ENCODE results near the gene SEC16A.
"Not testable (repeated sequence)": the region's sequence is repeated elsewhere in the genome, so short reads cannot be mapped to it uniquely, and the experiment has no call there.

SEC16A gene

DNA sequence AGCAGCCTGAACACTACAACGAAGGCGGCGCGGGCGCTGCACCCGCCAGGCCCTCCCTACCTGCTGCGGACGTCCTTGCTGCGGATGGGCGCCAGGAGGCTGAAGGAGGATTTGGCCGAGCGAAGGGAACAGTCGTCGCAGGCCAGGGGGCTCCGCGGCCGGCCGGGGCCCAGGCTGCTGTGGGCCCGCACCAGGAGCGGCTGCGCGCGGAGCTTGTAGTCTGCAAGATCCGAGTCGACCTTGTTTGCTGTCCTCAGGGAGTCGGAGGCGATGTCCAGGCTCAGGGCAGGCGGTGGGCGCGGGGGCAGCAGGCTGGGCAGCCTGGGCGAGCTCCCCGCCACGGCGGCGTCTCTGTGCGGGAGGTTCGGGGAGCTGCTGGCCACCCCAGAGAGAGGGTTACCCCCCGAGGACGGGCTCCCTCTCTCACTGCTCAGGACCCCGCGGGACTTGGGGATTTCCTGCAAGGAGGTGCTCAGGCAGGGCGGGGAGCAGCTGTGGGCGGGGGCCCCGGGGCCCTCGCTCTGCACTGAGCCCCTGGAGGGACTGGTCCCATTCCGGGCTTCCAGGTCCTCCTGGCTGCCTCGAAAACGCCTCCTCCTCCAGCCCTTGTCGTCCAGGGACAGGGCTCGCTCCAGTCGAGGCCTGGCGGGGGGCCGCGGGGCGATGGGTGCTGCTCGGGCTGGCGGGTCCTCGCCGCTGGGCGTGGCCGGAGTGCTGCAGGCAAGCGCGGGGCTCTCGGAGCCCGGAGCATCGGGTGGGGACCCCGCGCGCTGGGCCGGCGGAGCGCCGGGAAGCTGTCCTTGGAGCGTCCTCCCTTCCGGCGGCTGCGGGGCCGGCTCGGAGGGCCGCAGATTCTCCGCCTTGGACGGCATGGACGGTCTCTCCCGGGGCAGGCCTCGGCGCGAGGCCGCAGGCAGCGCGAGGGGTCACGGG is 44.0 kb downstream of the SEC16A start:
- DNase-seq (ENCODE audit: low spot score) = peak; percentile 79

DNA sequence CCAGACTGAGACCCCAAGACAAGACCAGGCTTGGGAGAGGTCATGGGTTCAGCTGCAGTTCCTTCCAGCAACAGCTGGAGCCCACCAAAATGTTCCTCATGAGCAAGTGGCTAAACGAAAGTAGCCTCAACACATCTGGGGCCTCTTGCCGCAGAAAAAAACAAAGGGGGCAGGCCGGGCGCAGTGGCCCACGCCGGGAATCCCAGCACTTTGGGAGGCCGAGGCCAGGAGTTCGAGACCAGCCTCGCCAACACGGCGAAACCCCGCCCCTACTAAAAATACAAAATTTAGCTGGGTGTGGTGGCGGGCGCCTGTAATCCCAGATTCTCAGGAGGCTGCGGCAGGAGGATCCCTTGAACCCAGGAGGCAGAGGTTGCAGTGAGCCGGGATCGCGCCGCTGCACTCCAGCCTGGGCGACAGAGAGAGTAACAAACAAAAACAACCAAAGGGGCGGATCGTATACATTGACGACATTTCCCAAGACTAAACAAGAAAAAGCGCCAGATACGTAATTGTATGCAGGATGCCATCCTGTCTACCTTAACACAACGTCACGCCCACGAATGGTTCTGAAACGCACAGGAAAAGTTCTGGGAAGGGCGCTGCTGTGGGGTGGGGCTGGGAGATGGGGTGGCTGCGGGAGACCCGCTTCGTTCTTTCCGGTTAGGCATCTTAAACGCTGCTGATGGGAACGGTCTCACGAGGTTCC is 44.8 kb downstream of the SEC16A start:
- no peak for DNase-seq (ENCODE audit: low spot score)

DNA sequence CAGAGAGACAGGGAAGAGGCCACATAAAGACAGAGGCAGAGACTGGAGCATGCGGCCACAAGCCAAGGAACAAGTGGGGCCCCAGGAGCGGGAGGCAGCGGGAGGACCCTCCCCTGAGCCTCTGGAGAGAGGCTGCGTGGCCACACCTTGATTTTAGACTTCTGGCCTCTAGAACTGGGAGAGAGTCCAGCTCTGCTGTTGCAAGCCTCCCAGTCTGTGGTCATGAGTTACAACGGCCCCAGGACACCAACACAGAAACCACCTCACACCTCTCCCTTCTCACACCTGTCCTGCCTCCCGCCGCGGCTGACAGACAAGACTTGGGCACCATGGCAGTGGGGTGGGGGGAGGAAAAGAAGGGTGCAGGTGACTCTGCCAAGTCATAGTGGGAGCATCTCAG is 45.4 kb downstream of the SEC16A start:
- DNase-seq (ENCODE audit: low spot score) = no peak

DNA sequence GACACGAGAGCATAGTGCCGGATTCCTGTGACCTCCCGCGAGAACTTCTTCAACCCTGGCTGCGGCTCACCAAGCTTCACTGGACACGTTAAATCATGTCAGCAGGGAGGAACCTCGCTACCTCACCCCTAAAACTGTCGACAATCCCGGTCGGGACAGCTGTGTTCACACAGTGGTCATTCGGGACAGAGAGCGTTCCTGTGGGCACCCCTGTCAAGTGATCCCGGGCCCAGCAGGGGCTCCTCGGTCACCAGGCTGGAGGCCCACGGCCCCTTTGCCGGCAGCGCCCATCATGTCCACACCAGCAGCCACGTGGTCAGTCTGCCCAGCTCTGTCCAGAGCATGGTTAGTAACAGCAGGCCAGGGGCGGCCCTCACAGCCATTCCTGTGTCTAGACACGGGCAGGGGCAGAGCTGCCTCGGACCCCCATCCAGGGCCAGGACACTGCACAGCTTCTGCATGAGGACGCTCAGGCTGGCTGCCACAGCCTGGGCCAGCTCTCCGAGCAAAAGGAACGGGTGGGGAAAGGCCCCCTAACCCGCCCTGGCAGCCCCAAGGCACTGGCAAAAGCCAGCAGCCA is 46.7 kb downstream of the SEC16A start:
- DNase-seq (ENCODE audit: low spot score) = no peak

DNA sequence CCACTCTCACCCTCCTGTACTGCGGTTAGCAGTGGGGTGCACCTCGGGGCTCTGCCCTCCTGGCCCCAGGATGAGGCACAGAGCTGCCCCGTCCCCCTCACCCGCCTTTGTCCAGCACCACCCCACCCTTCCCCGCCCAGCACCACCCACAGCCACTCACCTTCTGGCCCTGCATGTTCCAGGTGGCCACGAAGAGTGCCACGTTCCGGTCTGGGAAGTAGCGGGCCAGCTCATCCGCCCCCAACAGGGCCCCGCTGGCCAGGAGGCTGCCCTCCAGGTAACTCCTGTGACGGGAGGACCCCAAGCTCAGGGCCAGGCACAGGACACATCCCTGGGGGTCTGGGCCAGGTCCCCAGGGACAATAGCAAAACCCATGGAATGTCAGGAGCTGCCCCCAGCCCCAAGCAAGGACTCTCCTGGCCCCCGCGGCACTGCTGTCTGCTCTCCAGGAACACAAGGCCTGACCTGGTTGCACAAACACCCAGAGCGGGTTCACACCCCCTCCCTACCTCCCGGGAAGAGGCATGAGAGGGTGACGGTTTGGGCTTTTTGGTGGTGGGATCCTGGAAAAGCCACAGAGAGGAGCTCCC is 48.2 kb downstream of the SEC16A start:
- no peak for DNase-seq (ENCODE audit: low spot score)

DNA sequence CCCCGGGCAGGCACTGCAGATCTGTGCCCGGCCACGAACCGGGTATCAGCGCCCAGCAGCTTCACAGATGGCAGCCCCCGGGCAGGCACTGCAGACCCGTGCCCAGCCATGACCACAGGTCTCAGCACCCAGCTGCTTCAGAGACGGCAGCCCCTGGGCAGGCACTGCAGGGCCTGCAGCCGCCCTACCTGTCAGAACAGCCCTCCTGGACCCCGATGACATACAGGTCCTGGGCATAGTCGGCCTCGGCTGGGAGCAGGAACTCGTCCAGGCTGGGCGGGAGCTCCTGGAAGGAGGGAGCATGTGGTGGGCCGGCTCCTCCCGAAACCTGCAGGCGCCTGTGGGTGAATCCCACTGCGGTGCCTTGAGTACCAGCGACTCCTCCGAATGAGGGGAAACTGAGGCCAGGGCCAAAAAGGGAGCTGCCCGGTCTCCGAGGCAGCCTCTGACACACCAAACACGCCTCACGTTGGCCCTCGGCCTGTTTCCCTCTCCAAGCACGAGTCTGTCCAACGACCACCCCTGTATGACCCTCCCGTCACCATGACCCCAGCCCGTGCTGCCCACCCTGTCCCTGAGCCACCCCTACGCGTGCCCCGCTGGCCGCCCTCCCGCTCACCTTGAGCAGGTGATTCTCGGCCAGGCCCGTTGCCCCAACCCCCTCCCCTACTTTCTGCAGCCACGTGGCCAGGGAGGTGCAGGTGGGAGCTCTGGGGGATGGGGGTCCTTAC is 48.8 kb downstream of the SEC16A start:
- DNase-seq (ENCODE audit: low spot score) = no peak

DNA sequence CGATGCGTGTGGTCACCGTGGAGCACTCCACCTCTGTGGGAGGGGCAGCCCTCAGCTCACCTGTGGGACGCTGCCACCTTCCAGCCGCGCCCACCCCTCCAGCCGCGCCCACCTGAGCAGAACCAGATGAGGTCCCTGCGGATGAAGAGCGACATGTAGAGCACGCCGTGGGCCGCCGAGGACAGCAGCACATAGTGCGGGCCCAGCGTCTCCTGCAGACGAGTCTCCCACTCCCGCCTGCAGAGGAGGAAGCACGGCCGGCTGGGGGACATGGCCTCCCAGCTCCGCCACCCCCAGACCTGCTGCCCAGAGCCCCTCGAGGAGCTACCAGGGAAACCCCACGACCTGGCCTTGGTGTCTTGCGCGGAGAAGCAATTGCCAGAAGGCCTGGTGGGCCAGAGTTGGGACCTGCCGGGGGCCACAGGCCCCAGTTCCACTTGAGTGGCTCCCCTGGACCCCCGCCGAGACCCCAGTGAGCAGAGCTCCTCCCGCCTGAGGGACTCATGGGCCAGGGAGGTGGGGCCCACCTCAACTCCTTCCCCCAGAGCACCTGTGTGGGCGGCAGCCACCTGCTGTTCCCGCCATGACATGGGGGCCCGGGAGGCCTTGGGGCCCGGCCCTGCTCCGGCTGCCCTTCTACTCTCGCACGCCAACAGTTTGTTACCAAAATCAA is 49.7 kb downstream of the SEC16A start:
- no peak for DNase-seq (ENCODE audit: low spot score)

DNA sequence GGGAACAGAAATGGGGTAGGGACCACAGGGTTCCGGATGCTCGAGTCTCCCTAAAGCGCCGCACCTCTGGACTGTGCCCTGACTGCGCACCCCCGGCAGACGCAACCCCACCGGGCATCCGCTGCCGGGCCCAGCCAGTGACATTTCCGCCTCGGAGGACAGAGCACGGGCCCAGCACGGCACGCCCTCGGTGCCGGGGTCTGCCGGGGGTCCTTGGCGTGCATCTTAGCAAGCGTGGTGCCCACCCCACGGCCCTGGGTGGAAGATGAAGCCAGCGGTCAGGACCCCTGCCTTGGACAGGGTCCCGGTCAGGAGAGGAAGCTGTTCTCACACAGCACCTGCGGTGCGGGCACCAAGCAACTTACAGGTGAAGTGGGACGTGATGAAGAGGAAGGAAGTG is 50.2 kb downstream of the SEC16A start:
- DNase-seq (ENCODE audit: low spot score) = no peak

DNA sequence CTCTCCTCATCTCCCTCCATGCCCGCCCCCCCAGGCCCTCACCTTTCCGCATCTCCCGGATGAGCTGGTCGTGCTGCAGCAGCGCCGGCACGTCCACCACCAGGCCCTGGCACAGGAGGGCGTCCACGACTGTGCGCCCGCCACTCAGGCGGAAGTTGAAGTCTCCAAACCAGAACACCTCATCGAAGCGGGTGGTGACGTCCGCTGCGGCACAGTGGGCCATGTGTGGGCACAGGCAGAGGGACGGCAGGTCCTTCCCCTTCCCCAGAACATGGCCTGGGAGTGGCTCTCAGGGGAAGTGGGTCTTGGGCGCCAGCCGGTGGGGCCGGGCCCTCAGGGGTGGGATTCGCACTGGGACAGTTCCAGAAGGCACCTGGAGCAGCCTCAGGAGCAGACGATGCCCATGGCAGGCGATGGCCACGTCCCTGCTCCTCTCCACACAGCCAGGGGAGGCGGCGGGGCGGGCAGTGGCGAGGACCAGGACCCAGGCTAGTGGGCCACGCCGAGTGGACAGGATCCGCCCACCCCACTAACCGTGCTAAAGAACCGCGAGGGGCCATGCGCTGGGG is 51.0 kb downstream of the SEC16A start:
- no peak for DNase-seq (ENCODE audit: low spot score)

DNA sequence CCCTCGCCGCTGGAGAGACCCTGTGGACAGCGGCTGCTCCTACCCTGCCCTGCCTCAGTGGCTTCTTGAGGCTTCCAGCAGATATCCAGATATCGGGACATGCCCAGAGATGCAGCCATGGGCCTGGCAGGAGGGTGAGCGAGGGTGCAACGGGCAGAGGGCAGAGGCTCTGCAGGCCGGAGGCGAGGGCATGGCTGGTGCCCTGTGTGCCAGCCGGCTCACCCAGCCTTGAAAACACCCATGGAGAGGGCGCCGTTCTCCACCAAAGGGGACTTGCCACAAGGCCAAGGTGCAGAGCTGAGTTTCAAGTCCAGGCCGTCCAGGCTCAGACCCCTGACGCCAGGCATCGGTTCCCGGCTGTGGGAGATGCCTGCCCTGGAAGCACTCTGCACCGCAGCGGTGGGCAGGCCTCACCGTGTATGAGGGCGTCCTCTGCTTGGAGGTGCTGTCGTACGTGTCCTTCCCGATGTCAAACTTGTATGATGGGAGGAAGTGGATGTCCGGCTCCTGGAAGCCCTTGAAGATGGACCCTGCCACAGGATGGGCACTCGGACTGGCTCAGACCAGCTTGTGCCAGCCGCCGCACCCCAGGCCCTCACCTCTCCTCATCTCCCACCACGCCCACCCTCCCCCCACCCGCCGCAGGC is 52.1 kb downstream of the SEC16A start:
- no peak for DNase-seq (ENCODE audit: low spot score)

DNA sequence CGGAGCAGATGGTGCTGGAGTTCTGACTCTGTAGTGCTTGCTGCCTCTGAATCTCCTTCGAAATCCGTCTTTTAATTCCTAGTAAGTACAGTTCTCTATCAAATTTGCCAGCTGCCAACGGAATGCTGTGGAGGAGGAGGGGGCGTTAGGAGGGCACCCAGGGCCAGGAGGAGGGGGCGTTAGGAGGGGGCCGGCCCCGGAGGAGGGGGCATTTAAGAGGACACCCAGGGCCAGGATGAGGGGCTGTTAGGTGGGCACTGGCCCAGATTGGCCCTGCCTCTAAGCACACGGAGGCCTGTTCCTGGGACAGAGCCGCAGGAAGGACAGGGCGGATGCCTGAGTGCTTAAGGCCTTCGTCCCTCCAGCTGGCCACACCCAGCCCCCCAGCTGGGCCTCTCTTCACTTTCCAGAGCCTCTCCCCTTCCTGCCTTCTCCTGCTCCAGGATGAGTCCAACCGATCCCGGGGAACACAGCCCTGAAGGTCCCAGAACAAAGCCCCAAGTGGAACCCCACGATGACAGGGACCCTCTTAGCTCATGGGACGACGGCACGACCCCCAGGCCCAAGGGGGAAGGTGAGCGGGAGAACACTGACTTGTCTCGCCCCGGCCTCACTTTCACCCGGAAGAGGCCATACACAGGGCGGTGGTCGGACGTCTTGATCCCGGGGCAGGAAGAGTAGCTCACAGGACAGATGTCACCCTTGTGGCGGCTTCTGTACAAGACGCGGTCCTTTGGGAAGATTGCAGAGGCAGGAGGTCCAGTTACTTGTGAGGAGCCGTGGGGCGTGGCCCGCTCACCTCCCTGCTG is 53.0 kb downstream of the SEC16A start:
- no peak for DNase-seq (ENCODE audit: low spot score)

DNA sequence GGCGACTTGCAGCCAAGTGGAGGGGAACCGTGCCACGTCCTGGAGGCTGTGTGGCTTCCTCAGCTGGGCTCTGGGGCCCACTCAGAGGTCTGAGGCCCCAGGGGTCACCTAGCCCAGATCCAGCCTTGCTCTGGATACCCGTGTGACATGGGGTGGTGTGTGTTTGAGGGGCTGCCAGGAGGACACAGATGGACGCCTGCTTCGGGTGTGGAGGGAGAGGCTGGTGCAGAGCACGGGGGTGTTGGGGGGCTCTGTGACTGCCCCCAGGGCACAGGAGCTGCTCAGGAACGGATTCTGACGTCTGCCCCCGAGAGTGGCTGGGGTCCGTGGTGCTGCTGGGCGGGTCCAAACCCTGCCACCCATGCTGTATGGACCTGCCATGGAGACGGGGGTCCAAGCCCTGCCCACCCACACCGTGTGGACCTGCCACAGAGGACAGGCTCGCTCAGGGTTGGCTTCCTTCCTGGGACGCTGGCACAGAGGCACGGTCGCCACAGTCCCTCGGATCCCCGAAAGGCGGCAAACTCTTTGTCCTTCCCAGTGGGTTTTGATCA is 53.7 kb downstream of the SEC16A start:
- no peak for DNase-seq (ENCODE audit: low spot score)

DNA sequence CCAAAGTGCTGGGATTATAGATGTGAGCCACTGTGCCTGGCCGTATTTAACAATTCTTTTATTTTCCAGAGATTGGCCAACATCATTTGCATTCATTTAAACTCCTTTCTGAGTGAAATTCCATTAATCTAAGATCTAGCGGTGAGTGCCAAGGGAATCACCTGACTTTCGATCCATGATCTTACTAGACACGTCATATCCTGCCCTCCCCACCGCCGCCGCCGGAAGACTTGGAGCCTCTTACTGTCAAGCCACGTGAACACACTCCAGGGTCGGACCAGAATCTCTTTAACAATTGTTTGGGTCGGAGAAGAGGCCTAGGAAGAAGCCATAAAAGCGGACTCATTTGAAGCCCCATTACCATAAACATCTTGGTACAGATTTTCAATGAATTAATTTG is 56.1 kb downstream of the SEC16A start:
- DNase-seq (ENCODE audit: low spot score) = no peak

DNA sequence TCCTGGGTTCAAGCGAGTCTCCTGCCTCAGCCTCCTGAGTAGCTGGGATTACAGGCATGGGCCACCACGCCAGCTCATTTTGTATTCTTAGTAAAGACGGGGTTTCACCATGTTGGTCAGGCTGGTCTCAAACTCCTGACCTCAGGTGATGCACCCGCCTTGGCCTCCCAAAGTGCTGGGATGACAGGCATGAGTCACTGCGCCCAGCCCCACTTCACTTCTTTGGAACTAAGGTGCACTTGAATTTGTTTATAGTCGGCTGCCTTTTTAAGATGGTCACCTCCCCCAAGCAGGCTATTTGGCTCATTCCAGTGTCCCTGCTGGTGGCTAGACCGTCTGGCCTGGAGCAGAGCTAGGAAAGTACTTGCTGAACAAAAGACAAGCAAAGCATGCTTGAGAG is 57.5 kb downstream of the SEC16A start:
- DNase-seq (ENCODE audit: low spot score) = not testable (repeated sequence)

DNA sequence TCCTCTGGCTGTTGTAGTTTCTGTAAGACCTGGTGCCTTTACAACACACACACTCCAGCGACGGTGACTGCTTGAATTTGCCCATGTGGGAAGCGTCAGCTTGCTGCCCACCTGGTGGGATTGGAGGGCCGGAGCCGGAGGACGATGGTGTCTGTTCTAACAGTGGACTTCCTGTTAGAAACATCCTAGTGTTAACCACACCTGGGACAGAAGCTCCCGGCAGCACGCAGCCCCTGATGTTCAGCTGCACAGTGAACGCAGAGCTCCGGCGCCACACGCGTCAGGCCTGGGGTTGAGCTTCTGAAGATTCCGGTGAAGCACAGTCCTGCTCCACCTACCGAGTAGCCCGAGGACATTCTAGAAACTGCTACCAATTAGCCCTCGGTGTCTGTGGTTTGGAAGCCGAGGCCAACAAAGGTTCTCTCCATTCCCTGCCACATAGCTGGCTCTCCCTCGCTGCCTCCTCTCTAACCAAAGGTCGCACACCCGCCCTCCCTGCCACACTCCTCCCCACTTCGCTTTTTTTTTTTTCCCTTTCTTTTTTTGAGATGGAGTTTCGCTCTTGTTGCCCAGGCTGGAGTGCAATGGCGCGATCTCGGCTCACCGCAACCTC is 58.0 kb downstream of the SEC16A start:
- no peak for DNase-seq (ENCODE audit: low spot score)

DNA sequence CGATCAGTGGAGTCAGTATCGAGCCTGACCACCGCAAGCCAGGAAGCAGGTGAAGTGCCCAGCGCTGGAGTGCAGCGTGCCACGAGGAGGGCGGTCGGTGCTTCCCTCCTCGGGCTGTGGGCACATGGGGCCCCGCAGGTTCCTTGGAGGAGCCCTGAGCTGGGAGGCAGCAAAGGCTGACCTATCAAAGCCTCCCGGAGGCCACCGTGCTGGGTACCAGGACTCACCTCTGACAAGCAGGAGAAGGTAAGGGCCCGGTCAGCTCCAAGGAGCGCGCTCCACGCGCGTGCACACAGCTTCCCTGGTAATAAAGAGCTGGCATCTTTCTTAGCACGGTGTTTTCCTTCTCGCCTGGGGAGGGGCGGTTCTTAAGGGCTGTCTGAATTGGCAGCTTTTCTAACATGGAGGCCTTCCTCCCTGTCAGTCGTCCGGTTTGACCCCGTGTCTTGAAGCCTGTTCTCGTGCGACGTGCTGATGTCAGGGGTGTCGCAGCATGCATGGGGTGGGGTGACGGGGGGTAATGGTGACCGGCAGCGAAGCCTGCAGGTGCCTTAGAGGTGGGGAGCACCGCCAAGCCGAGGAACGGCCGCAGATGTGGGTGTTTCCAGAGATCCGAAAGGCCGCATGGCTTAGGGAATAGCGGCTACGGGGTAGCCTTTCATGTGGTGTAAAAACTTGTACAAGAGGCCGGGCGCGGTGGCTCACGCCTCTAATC is 59.3 kb downstream of the SEC16A start:
- no peak for DNase-seq (ENCODE audit: low spot score)

DNA sequence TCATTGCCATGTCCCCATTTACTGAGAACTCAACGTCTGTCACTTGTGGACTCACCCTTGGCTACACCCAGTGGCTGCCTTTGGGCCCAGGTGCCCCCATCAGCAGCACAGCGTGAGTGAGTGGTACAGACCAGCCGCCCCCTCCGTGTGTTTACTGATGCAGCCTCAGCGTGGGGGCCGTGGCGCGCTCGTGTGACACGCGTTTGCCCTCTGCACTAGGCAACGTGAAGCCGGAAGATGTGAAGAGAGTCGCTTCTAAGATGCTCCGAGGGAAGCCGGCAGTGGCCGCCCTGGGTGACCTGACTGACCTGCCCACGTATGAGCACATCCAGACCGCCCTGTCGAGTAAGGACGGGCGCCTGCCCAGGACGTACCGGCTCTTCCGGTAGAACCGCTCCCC is 60.0 kb downstream of the SEC16A start:
- DNase-seq (ENCODE audit: low spot score) = no peak

DNA sequence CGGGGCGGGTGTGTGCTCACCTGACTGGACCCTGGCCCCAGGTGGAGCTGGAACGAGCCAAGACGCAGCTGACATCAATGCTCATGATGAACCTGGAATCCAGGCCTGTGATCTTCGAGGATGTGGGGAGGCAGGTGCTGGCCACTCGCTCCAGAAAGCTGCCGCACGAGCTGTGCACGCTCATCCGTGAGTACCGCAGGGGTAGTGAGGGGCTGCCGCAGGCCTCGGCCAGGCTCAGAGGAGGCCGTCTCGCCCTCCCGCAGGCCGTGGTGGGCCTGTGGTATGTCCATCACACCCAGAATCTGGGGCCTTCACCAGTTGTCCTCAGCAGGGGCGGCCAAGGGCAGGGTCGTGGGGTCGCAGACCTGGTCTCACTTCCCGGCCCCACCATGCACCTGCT is 61.0 kb downstream of the SEC16A start:
- DNase-seq (ENCODE audit: low spot score) = no peak
